Aortic smooth muscle cell (primary cell): ENCODE results near the gene MKS1. TPM values are rescaled to one million over a fixed set of nuclear protein-coding genes. Genes with fewer than 3 reads are reported as not detected.

Source experiments
- total RNA-seq: library from RNA; depleted of rRNA; stranded (reverse); fragments of >200 nt; gene quantifications from 2 replicates; pipeline ENCODE4 v1.2.3, GENCODE V29; 2014

MKS1 gene
- total RNA-seq: 11.6 and 12.1 TPM in 2 replicates

DNA sequence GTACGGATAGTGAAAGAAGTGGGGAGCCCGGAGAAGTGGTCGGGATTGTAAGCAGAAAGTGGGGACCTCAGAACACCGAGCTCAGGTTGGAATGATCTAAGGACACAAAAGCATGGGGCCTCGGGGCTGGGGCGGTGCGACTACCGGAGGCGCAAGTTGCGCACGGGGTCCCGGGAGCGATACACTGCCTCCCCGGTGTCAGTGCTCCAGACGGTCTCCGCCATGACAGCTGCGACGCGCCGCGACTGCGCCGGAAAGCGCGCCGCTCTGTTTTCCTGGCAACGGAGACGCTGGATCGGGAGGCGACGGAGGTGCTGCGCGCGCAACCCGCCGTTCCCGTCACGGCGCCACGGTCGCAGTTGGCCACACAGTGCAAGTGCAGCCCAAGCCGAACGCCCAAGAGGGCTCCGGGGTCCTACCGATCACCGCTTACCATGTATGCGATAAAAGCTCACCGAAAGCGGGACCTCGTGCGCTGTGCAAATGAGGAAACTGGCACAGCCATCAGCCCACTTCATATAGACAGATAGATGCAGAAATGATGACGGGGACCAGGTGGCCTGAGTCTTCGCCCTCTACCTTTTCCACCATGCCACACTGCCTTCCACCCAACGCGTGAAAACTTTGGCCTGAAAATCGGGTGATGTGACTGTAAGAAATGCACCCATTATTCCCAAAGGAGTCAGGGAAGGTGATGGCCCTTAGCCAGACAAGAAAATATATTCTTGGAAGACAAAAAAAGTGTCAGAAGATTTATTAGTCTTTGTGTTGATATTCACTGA lies at the start of gene MKS1:
MKS1 (minus strand) TSS at position 249 of the 782 bp plus-strand sequence; CDS start at position 224, 25 bp downstream.

DNA sequence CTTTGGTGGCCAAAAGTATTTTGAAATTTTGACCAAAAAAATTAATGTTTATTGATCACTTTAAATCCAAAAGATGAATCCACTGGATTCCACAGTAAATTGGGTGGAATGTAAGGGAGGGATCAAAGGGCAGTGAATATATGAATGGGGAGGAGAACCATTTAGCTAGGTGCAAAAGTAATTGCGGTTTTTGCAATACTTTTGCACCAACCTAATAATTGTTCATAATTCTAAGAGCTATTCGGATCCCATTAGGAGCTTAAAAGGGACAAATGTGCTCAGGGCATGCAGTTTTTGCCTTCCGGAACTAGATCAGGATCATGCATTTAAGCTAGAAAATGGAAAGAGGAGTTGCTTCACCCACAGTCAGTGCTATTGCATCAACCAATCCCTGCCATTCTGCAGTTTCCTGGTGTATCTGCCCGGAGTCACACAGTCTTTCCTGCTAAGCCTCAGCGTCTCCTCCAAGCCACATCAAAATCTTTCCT lies 19.1 kb upstream of the MKS1 start, which contains the start of gene LPO:
LPO (plus strand) TSS at position 438 of the 488 bp plus-strand sequence. CDS start 4,396 bp downstream, outside the sequence.

DNA sequence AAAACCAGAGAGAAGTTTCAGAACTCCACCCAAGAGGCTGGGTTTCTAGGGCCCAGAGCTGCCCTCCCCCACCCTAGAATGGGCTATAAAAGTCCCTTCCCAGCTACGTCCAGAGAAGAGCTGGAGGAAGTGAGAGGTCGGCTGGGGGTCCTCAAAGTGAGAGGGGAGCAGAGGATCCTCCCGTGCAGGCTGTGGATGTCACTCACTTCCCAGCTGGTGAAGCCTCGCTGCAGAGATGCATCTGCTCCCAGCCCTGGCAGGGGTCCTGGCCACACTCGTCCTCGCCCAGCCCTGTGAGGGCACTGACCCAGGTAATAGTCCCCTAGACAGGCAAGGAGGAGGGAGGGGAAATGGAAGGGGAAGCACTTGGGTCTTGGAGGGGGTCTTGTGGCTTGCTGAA lies 26.4 kb downstream of the MKS1 start, which contains the start of gene EPX:
EPX (plus strand) TSS at position 115 of the 400 bp plus-strand sequence; CDS start at position 236, 121 bp downstream.

DNA sequence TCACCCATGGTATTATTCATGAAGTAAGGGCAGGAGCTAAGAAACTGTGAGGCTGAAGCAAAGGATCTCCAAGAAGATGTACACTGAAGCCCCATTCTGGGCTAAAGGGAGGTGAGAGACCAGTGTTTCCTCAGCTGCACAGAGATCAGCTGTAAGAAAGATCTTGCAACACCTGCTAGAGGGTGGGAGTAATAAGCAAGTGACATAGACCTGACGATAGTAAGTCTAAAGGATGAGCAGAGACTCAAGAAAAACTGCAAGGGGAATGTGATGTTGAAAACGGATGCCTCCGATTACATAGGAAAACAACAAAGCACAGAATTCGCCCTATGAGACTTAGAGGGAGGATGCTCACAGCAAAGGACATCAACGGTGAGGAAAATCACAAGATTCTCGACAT lies 52.4 kb downstream of the MKS1 start, which contains the start of gene OR4D2:
OR4D2 (plus strand) TSS at position 301 of the 400 bp plus-strand sequence. CDS start 2,674 bp downstream, outside the sequence.

Other genes with a start within 250 kb of the MKS1 start
- gene VEZF1, start 231.0 kb downstream of the MKS1 start, total RNA-seq: 29.7 and 36.7 TPM in 2 replicates
- 420 and 544 TPM in 2 replicates for gene SRSF1, start 212.0 kb downstream of the MKS1 start, total RNA-seq
- gene DYNLL2, start 135.8 kb downstream of the MKS1 start, total RNA-seq: 19.0 and 25.4 TPM in 2 replicates
- not detected in 2 replicates for gene OR4D1, start 70.9 kb downstream of the MKS1 start, total RNA-seq
- not detected in 2 replicates for gene OR4D2, start 52.3 kb downstream of the MKS1 start, total RNA-seq
- gene EPX, start 26.5 kb downstream of the MKS1 start, total RNA-seq: not detected in 2 replicates
- not detected in 2 replicates for gene LPO, start 19.3 kb upstream of the MKS1 start, total RNA-seq
- gene MPO, start 61.7 kb upstream of the MKS1 start, total RNA-seq: under 0.01 and 0.06 TPM in 2 replicates
- not detected in 2 replicates for gene TSPOAP1, start 109.5 kb upstream of the MKS1 start, total RNA-seq
- 34.6 and 35.1 TPM in 2 replicates for gene SUPT4H1, start 132.9 kb upstream of the MKS1 start, total RNA-seq
- not detected in 2 replicates for gene RNF43, start 198.3 kb upstream of the MKS1 start, total RNA-seq